ENCODE data around the gene IQGAP2. TPM values are rescaled to one million over a fixed set of nuclear protein-coding genes. Genes with fewer than 3 reads are reported as not detected.
"Not testable (repeated sequence)": the region's sequence is repeated elsewhere in the genome, so short reads cannot be mapped to it uniquely, and the experiment has no call there.

IQGAP2 gene
- total RNA-seq, 4 donors from 2014 or later = 22.6 to 63.9 (median 28.3) TPM

GRCh38 chr5:76732405-76733048 is 329.4 kb downstream of the IQGAP2 start:
- DNase-seq (ENCODE audit: low spot score) (no peak), ATAC-seq (ENCODE audit: low FRiP score) (no peak)
- no peak for TF ChIP-seq CTCF (IDR thresholded peaks at IDR 0.05)

- TF ChIP-seq CTCF (IDR thresholded peaks at IDR 0.05) = no peak
- ATAC-seq (ENCODE audit: low FRiP score) (no peak), DNase-seq (ENCODE audit: low spot score) (no peak)
Measured at GRCh38 chr5:76733049-76733417, 329.9 kb downstream of the IQGAP2 start.

DNA sequence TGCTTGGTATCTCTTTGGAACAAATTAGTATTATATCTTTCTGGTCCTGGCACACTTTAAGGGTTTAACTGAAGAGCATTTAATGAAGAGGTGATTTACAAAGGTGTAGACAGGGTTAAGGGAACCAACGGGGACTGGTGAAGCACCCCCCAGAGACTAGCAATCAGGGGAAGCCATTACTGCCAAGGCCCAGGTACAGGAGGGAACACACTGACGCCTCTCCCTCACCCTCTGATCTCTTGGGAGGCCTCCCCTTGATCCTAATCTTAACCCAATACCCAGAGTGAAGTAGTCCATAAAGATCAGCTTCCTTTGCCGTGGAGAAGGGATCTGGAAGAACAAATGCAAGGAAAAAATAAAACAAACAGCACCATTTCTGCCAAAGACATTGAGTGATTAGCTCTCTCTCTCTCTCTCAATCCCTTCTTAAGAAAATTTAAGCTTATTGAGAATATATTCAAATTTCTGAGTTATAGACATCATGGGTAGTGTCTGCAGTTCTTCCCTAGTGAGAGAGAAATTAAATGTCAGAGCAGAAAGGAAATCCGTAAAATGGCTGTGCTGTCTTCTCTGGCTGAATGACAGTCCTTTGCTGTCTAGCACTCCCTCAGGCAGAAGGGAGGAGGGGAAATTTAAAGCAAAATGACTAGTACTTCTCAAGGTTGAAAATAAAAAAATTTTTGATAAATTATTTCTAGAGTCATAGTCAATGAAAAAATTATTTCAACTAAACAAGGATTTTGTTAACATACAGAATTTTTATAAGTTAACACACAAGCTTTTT is 332.9 kb downstream of the IQGAP2 start:
- ATAC-seq (ENCODE audit: low FRiP score) = no peak
- TF ChIP-seq CTCF (IDR thresholded peaks at IDR 0.05) = no peak

GRCh38 chr5:76736679-76737556 is 333.8 kb downstream of the IQGAP2 start:
- DNase-seq (ENCODE audit: low spot score) (no peak), ATAC-seq (ENCODE audit: low FRiP score) (no peak)
- no peak for TF ChIP-seq CTCF (IDR thresholded peaks at IDR 0.05)

More for the DNA sequence above, 332.9 kb downstream of the IQGAP2 start:
- DNase-seq (ENCODE audit: low spot score) = no peak

DNA sequence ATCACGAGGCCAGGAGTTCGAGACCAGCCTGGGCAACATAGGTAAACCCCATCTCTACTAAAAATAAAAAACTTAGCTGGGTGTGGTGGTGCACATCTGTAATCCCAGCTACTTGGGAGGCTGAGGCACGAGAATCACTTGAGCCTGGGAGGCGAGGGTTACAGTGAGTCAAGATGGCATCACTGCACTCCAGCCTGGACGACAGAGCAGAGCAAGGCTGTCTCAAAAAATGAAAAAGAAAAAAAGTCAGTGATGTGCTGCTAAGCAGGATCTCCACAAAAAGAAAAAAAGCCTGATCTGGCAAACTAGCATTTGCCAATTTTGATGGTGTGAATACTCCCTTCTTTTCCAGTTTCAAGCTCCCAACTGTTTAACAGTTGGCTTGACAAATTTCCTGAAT is 334.8 kb downstream of the IQGAP2 start:
- DNase-seq (ENCODE audit: low spot score) (no peak), ATAC-seq (ENCODE audit: low FRiP score) (no peak)
- no peak for TF ChIP-seq CTCF (IDR thresholded peaks at IDR 0.05)

GRCh38 chr5:76741506-76741905 is 338.4 kb downstream of the IQGAP2 start:
- ATAC-seq (ENCODE audit: low FRiP score); DNase-seq (ENCODE audit: low spot score): not testable (repeated sequence)

DNA sequence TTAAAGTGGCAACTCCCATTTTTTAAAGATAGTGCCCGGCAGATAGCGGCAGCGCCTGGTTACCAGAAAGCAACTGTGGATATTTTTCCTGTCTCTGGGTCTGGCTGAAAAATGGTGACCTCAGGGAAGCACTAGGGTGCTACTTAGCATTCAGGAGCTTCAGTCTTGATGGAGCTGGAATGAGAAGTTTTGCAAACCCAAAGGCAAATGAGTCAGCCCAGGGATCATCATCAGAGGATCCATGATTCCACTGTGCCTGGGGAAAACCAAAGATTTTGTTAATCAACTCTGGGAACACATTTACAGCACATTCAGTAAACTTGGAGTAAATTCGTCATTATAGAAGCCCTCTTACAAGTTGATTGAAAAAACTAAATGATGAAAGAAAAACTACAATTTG is 339.5 kb downstream of the IQGAP2 start:
- TF ChIP-seq CTCF (IDR thresholded peaks at IDR 0.05) = no peak
- DNase-seq (ENCODE audit: low spot score) (no peak), ATAC-seq (ENCODE audit: low FRiP score) (no peak)

Data from omental fat pad (tissue), 4 donors.